Measurements from ENCODE around the gene REEP1. TPM values are rescaled to one million over a fixed set of nuclear protein-coding genes. Genes with fewer than 3 reads are reported as not detected.

Gene REEP1
- total and polyA plus RNA-seq, 2 of the 8 experiments (the other 6 are each of a cell fraction or from before 2014, with no cell fraction given) = 0.74 to 1.5 TPM

GRCh38 chr2:86314125-86314524 lies 23.3 kb downstream of the REEP1 start:
- H3K4ac ChIP-seq (replicated peaks; ENCODE audit: insufficient read length, low read depth, low read length) = no peak overlapping the region
- no peak overlapping the region for H2BK15ac ChIP-seq (ENCODE audit: low read length)
- H3K23ac ChIP-seq (ENCODE audit: insufficient read length) = no peak overlapping the region
- no peaks in the 10 kb centered on the region for H3K4me1 ChIP-seq (replicated peaks in 1 of 4; ENCODE audit: control insufficient read depth in 3 of 4, insufficient read depth in 4 of 4, low read length in 3 of 4)
- no peaks in the 10 kb centered on the region for H3K9me3 ChIP-seq (ENCODE audit: insufficient read depth in 2 of 2, low read depth in 1 of 2, low read length in 1 of 2)
- H4K91ac ChIP-seq (replicated peaks; ENCODE audit: insufficient read length, low read length) = no peak overlapping the region
- H3K4me2 ChIP-seq (ENCODE audit: insufficient read depth in 1 of 2, low read depth in 2 of 2, low read length in 2 of 2) = no peak overlapping the region
- no peak overlapping the region for H3K18ac ChIP-seq (ENCODE audit: extremely low read depth, low read length)
- H4K8ac ChIP-seq (ENCODE audit: extremely low read depth, insufficient read depth, low read length) = no peak overlapping the region; the same call in 1 of the 2 replicates
- H3K79me1 ChIP-seq (ENCODE audit: low read depth, low read length) = no peaks in the 10 kb centered on the region
- no peak overlapping the region for H2AFZ ChIP-seq (ENCODE audit: low read length)
- no peak overlapping the region for H2BK20ac ChIP-seq (ENCODE audit: low read length)
- 87% methylated on average over 2 of the region's 2 CpGs; no CpG with 5 or more reads in 1 of the 2 experiments for WGBS, 2 experiments (ENCODE audit: extremely low coverage in 1 of 2, insufficient coverage in 1 of 2, insufficient read length in 1 of 2, insufficient replicate concordance in 2 of 2, low coverage in 1 of 2, low lambda C conversion rate in 2 of 2, missing lambda C conversion rate in 1 of 2)
- H3K14ac ChIP-seq (ENCODE audit: insufficient read length) = no peak overlapping the region
- no peak overlapping the region for H2BK12ac ChIP-seq (ENCODE audit: low read depth, low read length)
- H3K27me3 ChIP-seq (replicated peaks in 1 of 4; ENCODE audit: control insufficient read depth in 3 of 4, extremely low read depth in 1 of 4, insufficient read depth in 3 of 4, low read length in 3 of 4) = no peaks in the 10 kb centered on the region
- no peak overlapping the region for H2BK120ac ChIP-seq (replicated peaks; ENCODE audit: low read depth, low read length)
- no peak overlapping the region for H3K4me3 ChIP-seq (ENCODE audit: extremely low read depth in 1 of 4, insufficient read depth in 2 of 4, low read depth in 3 of 4, low read length in 4 of 4)
- no peaks in the 10 kb centered on the region for H4K20me1 ChIP-seq (replicated peaks in 1 of 2; ENCODE audit: control insufficient read depth in 1 of 2, insufficient read depth in 2 of 2, low read length in 2 of 2)
- H2BK5ac ChIP-seq (ENCODE audit: low read depth, low read length) = no peak overlapping the region
- FAIRE-seq = no peak
- H3K9ac ChIP-seq (replicated peaks in 1 of 4; ENCODE audit: extremely low read depth in 1 of 4, low read depth in 3 of 4, low read length in 3 of 4) = no peak overlapping the region
- H3K27ac ChIP-seq (ENCODE audit: low read depth, low read length) = no peak overlapping the region
- no peak overlapping the region for H2AK5ac ChIP-seq (ENCODE audit: low read depth, low read length)
- no peaks in the 10 kb centered on the region; the same call in 1 of the 2 replicates for H3K23me2 ChIP-seq (ENCODE audit: low read depth, low read length)
- no peak overlapping the region for H3K56ac ChIP-seq (replicated peaks; ENCODE audit: insufficient read length, low read depth, low read length)
- no peaks in the 10 kb centered on the region for H3K79me2 ChIP-seq (ENCODE audit: control insufficient read depth in 1 of 2, insufficient read depth in 2 of 2, low read length in 2 of 2)
- ChIA-PET CTCF (ENCODE audit: partially characterized antibody) (interaction anchor here (1.9 to 5.4 kb wide), 2 partner anchors 10 to 15 kb away, joined by 6 to 31 read pairs; no protein-coding TSS in a partner anchor), POLR2A (ENCODE audit: partially characterized antibody) (interaction anchor here (1.0 to 1.7 kb wide), 2 partner anchors 10 to 11 kb away, joined by 3 to 4 read pairs; no protein-coding TSS in a partner anchor)
- no peaks in the 10 kb centered on the region for H3K36me3 ChIP-seq (ENCODE audit: control insufficient read depth in 2 of 4, insufficient read depth in 4 of 4, low read length in 3 of 4)
- no peak for DNase-seq (ENCODE audit: low read depth in 1 of 2, low spot score in 2 of 2)
- H4K5ac ChIP-seq (ENCODE audit: insufficient read length, low read depth, low read length) = no peak overlapping the region
- TF ChIP-seq HDAC6 (IDR thresholded peaks at IDR 0.05; ENCODE audit: low read depth, low read length) = no peak
- TF ChIP-seq RFX5 (IDR thresholded peaks at IDR 0.05; ENCODE audit: borderline replicate concordance, low read depth, low read length) = no peak
- no peak for TF ChIP-seq TAF7 (optimal IDR thresholded peaks at IDR 0.05; ENCODE audit: borderline replicate concordance, low read depth, low read length)
- TF ChIP-seq ASH2L (IDR thresholded peaks at IDR 0.05; ENCODE audit: low read length) = no peak
- no peak for TF ChIP-seq KDM4A (IDR thresholded peaks at IDR 0.05; ENCODE audit: low read depth, low read length, severe bottlenecking)
- no peak for TF ChIP-seq CHD2 (IDR thresholded peaks at IDR 0.05; ENCODE audit: low read length)

Data from H1 (cell line).